Natural killer cell treated with Interleukin-12 subunit alpha and Interleukin-12 subunit beta and Interleukin-15 and Interleukin-18, amount 100 ng/mL, for 72 hours (primary cell): Measurements from ENCODE around the gene GZMM. TPM values are rescaled to one million over a fixed set of nuclear protein-coding genes. Genes with fewer than 3 reads are reported as not detected.

Experiments
- ATAC-seq, 2 donors: fragments of 150-1000 bp; cut with Tn5 transposase in 1 of 2; sonication (Bioruptor Pico), chemical (Tn5 transposase) in 1 of 2; 2 replicates each; pipeline ENCODE4 v1.10.0; 2021
- DNase-seq: peaks from one replicate; pipeline ENCODE4 v3.0.0; 2022; ENCODE audit warnings: low spot score
- H3K27ac Mint-ChIP-seq, 2 donors: 1 replicate in 1 of 2; 2 replicates in 1 of 2; pipeline ENCODE4 v1.8.0; 2022; ENCODE audit warnings: mixed read lengths in 2 of 2, mild to moderate bottlenecking in 1 of 2, moderate library complexity in 1 of 2
- H3K27me3 Mint-ChIP-seq, 2 donors: 1 replicate in 1 of 2; 2 replicates in 1 of 2; pipeline ENCODE4 v1.8.0; 2022; ENCODE audit warnings: mixed read lengths in 2 of 2
- H3K36me3 Mint-ChIP-seq: one replicate; pipeline ENCODE4 v1.8.0; 2022; ENCODE audit warnings: mixed read lengths
- H3K4me1 Mint-ChIP-seq, 2 donors: 1 replicate in 1 of 2; 2 replicates in 1 of 2; pipeline ENCODE4 v1.8.0; 2022; ENCODE audit warnings: low read depth in 2 of 2, mixed read lengths in 2 of 2, mild to moderate bottlenecking in 1 of 2
- H3K4me3 Mint-ChIP-seq: one replicate; pipeline ENCODE4 v1.8.0; 2022; ENCODE audit warnings: mixed read lengths
- H3K9me3 Mint-ChIP-seq: 2 replicates; pipeline ENCODE4 v1.8.0; 2022; ENCODE audit warnings: mixed read lengths
- total RNA-seq, 2 donors: library from RNA; stranded (reverse); gene quantifications; one replicate each; pipeline ENCODE4 v1.2.3, GENCODE V29; 2022

The GZMM gene
- total RNA-seq, 2 donors from 2014 or later: 34.5 to 49.7 TPM

DNA sequence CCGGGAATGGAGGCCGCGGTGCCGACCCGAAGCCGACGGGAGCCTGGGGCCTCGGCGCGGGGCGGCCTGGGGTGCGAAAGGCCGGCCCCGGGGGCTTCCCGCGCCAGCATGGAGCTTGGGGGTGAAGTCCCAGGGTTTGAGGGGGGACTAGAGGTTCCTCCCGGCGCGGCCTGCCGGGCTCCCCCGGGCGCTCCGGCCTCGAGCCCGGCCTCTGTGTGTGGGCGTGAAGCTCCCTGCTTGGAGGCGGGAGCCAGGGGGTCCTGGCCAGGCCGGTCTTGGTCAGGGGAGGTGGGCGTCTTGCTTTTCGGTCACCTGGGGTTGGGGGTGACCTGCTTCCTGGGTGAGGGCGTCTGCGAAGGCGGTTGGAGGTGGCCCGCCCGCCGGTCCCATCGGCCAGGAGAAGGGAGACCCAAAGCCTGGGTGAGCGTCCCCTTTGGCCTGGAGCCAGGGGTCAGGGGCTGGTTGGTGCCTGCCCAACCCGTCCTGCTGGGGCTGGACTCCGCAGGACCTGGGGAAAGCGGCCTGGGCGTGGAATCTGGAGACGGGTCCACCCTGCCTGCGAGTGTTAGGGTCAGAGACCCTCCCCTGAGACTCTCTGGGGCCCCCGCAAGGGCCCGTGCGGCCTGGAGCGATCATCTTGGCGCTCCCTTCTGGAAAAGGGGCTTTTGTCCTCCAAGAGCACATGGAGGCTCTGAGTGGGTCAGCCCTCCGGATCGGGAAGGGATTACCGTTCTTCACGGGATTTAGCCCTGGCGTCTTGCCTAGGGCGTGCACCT, 29.1 kb downstream of the GZMM start:
- no peak for DNase-seq
- Mint-ChIP-seq H3K4me3 (peak overlapping the region; percentile 91), H3K4me1 (peaks cover 28 to 32% of the 10 kb centered on the region in 2 donors), H3K27me3 (no peaks in the 10 kb centered on the region), H3K9me3 (no peaks in the 10 kb centered on the region), H3K36me3 (no peaks in the 10 kb centered on the region), H3K27ac (peak overlapping the region; percentile 60 to 91)
- peak; percentile 50 to 63 for ATAC-seq

DNA sequence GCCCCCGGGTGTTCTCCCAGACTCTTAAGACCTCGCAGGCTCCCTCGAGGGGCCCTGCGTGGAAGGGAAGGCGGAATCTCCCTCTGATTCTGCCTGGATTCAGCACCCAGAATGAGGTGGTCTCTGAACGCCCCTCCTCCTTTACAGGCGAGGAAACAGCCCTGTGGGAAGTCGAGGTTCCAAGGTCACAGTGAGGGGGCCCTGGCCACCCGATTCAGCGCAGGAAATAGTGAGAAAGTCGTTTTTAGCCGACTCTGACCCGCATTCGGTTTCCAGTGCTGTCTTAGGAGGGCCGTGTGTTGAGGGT, 29.6 kb downstream of the GZMM start:
- no peak for DNase-seq
- Mint-ChIP-seq H3K4me3 (peak overlapping the region; percentile 91), H3K27ac (peak overlapping the region; percentile 60 to 66)

DNA sequence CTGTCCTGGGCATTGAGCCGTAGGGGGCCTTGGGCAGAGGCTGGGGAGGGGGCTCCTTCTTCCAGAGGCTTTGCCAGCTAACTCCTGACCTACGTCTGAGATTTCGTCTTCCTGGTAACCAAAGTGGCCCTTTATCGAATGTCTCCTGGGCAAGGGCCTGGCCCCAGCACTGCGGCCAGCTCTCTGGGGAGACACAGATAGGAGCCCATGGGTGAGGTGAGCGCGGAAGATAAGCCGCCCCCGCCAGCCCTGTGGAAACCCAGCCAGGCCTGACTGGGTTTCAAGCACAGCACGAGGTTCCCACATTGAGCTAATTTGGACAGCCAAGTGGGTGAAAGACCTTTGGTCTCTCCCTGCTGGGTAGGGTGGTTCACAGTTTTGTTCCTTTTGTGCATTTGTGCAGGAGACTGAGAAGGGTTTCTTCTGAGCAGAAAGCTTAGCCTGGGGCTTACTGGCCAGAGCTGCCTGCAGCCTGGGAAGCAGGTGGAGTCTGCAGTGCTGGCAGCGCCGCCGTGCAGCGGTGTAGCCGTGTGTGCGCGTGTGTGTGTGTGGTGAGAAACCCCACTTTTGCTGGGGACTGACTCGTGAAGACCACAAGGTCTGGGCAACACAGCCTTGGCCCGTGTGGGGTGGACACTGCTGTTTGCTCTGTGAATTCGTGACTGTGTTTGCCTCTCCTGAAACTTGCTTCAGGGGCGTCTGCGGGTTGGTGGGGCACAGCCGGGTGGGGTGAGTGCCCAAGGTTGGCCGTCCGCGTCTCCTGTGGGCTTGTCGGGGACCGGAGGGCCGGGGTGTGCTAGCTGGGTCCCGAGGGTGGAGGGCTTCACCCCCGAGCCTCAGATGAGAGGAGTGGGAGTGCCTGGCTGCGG, 31.0 kb downstream of the GZMM start:
- ATAC-seq (no peak), DNase-seq (no peak)
- peak overlapping the region; percentile 91 for H3K4me3 Mint-ChIP-seq
- H3K36me3 Mint-ChIP-seq: no peaks in the 10 kb centered on the region
- peaks cover 28 to 32% of the 10 kb centered on the region in 2 donors for H3K4me1 Mint-ChIP-seq
- H3K27ac Mint-ChIP-seq: no peak overlapping the region
- H3K27me3 Mint-ChIP-seq: no peaks in the 10 kb centered on the region
- no peaks in the 10 kb centered on the region for H3K9me3 Mint-ChIP-seq

More for the DNA sequence above, 29.6 kb downstream of the GZMM start:
- no peaks in the 10 kb centered on the region for H3K9me3 Mint-ChIP-seq
- H3K4me1 Mint-ChIP-seq: peaks cover 28 to 32% of the 10 kb centered on the region in 2 donors
- H3K27me3 Mint-ChIP-seq: no peaks in the 10 kb centered on the region
- H3K36me3 Mint-ChIP-seq: no peaks in the 10 kb centered on the region
- ATAC-seq: no peak

DNA sequence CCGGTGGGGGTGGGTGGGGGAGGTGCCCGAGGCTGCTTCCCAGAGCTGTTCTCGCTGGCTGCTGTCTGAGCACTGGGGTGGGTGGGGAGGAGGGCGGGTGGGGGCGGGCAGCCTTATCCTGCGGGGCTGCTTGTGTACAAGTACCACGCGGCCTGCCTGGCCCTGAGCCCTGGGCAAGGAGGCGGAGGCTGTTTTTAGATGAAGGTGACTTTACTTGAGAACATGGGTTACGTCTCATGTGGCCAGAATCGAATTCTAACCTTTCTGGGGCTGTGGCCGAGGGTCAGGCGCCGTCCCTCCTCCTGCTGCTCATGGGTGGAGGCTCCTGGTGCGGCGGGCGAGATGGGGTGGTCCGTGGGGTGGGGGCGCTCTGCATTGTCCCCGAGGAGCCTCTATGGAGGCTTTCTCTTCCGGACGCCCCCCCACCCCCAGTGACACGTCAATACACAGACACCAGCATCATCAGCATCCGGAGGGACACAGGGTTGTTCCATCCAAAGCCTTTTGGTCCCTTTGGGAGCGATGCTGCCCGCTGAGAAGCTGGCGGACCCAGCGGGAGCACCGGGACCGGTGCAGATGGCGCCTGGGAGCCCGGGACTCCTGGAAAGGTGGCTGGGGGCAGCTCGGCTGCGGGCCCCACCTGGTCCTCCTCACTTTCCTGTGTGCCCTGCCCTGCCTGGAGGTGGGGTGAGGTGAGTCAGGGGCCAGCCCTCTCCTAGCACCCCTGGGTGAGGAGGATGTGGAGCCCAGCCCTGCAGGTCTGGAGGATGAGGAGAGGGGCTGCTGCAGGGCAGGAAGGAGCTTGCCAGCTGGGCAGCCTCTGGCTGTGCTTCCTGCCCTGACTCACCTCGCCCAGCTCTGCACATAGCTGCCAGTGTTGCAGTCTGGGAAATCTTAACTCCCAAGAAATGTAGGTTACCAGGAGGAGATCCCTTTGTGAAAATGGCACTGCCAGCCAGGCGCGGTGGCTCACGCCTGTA, 32.0 kb downstream of the GZMM start:
- H3K27ac Mint-ChIP-seq: no peak overlapping the region
- H3K36me3 Mint-ChIP-seq: no peaks in the 10 kb centered on the region
- H3K4me1 Mint-ChIP-seq: peaks cover 26 to 31% of the 10 kb centered on the region in 2 donors
- ATAC-seq (no peak), DNase-seq (no peak)
- H3K9me3 Mint-ChIP-seq: no peaks in the 10 kb centered on the region
- H3K4me3 Mint-ChIP-seq: no peak overlapping the region
- H3K27me3 Mint-ChIP-seq: no peaks in the 10 kb centered on the region

DNA sequence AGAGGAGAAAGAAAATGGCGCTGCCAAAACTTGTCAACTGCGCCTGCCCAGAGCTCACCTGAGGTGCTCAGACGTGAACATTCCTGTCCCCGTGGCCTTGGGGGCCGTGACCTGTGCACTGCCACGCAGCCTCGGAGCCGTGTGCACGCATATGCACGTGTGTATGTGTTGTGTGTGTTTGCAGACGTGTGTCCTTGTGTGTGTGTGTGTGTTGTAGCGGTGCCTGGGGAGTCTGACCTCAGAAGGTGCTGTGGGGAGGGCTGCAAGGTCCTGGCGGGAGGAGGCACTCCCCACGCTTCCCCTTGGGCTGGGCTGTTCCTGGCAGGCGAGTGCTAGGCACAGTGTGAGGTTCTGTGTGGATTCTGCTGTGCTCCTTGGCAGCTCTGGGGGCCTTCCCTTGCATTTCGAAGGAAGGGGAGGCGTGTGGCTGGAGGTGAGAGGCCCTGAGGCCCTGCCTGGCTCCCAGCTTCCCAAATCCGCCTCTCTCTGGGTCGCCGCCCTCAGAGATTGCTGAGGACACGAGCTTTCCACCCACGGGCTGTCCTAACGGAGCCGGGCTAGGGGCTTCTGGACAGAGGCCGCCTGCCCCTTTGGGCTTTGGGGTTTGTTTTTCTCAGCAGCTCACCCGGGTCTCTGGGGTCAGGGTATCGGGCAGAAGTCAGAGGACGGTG, 33.0 kb downstream of the GZMM start:
- H3K4me1 Mint-ChIP-seq: peaks cover 16 to 22% of the 10 kb centered on the region in 2 donors
- H3K27ac Mint-ChIP-seq: no peak overlapping the region
- H3K36me3 Mint-ChIP-seq: no peaks in the 10 kb centered on the region
- no peak overlapping the region for H3K4me3 Mint-ChIP-seq
- DNase-seq: no peak
- H3K27me3 Mint-ChIP-seq: no peaks in the 10 kb centered on the region
- no peak for ATAC-seq
- H3K9me3 Mint-ChIP-seq: no peaks in the 10 kb centered on the region

DNA sequence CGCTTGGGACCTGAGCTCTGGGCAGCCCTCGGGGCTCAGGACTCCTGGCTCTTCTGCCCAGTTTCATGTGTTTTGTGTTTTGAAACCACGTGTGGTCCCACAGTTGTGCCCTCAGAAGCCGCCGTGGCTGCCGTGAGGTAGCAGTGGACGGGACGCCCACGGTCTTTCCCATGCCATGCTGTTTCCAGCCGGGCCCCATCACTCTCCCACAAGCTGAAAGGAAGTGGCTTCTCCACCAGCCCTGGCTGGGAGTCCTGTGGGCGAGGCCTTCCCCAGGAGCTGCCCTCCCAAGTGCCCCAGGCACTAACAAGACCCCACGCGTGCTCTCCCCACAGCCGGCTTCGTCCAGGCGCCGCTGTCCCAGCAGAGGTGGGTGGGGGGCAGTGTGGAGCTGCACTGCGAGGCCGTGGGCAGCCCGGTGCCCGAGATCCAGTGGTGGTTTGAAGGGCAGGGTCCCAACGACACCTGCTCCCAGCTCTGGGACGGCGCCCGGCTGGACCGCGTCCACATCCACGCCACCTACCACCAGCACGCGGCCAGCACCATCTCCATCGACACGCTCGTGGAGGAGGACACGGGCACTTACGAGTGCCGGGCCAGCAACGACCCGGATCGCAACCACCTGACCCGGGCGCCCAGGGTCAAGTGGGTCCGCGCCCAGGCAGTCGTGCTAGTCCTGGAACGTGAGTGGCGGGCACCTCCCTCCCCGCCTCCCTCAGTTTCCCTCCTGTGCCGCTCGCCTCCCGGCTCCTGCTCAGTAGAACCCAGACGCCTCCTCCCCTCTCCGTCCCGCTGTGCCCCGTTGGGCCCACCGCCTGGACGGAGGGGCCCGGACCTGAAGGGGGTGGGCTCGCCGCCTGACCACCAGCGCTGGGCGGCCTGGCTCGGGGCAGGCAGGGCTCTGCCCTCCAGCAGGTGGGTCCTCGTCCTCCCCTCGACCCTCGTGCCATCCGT, 33.9 kb downstream of the GZMM start:
- ATAC-seq: no peak
- Mint-ChIP-seq H3K4me3 (no peak overlapping the region), H3K4me1 (peaks cover 12 to 19% of the 10 kb centered on the region in 2 donors), H3K27ac (no peak overlapping the region), H3K36me3 (no peaks in the 10 kb centered on the region), H3K9me3 (no peaks in the 10 kb centered on the region), H3K27me3 (no peaks in the 10 kb centered on the region)
- DNase-seq: no peak

DNA sequence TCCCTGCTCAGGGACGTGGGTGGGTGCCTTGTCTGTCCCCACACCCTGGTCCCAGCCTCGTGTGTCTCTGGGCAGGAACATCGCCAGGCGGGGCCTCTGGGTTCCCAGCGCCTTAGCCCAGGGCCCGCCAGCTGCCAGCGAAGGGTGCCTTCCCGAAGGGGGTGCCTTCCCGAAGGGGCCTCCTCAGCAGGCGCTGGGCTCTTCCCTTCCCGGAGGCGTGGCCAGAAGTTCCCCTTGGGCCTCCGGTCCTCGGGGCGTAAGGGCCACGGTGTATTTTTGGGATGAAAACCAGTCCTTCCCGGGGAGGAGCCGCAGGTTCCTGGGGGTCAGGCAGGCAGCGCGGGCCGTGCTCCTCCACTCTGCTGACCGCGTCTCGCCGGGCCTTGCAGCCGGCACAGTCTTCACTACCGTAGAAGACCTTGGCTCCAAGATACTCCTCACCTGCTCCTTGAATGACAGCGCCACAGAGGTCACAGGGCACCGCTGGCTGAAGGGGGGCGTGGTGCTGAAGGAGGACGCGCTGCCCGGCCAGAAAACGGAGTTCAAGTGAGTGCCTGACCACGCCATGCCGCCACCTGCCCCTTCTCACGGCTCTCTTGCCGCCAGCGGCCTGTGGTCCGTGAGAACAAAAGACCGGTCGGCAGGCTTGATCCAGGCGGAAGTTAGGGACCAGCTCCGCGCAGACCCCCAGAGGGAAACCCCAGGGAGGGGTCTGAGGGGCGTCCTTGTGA, 35.4 kb downstream of the GZMM start:
- Mint-ChIP-seq H3K36me3 (no peaks in the 10 kb centered on the region), H3K27ac (no peak overlapping the region), H3K4me3 (no peak overlapping the region), H3K4me1 (peaks cover 12 to 17% of the 10 kb centered on the region in 2 donors), H3K9me3 (no peaks in the 10 kb centered on the region), H3K27me3 (no peaks in the 10 kb centered on the region)
- no peak for DNase-seq
- no peak for ATAC-seq

DNA sequence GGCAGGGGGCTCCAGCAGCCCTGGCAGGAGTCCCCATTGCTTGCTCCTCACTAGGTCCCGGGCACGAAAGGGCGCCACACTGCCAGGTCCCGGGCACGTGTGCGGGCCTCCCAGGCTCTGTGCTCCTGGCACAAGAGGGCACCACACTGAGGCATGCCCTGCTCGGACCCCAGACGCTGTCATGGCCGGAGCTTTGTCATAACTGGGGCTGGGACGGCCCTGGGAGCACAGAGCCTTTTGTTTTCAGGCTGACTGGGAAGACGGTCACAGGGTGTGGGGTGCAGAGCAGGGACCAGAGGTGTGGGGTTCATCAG, 35.9 kb downstream of the GZMM start:
- Mint-ChIP-seq H3K4me3 (no peak overlapping the region), H3K9me3 (no peaks in the 10 kb centered on the region), H3K36me3 (no peaks in the 10 kb centered on the region), H3K4me1 (peaks cover 8 to 13% of the 10 kb centered on the region in 2 donors), H3K27ac (no peak overlapping the region), H3K27me3 (no peaks in the 10 kb centered on the region)
- DNase-seq (no peak), ATAC-seq (no peak)

DNA sequence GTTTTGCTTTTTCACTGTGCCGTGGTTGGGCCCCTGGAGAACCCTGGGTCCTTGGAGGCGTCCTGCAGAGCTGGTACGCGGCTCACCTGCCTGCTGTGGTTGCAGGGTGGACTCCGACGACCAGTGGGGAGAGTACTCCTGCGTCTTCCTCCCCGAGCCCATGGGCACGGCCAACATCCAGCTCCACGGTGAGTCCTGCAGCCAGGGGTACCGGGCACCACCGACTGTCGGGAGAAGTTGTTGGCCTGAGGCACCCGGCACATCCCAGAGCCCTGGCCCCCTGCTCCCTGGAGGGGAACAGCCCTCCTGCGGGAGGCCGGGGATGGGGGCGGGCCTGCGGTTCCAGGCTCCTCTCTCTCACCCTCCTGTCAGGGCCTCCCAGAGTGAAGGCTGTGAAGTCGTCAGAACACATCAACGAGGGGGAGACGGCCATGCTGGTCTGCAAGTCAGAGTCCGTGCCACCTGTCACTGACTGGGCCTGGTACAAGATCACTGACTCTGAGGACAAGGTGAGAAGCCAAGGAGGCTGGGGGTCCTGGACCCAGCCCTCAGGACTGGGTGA, 36.5 kb downstream of the GZMM start:
- ATAC-seq: no peak
- H3K36me3 Mint-ChIP-seq: no peaks in the 10 kb centered on the region
- H3K27ac Mint-ChIP-seq: no peak overlapping the region
- H3K27me3 Mint-ChIP-seq: no peaks in the 10 kb centered on the region
- no peak for DNase-seq
- no peak overlapping the region for H3K4me3 Mint-ChIP-seq
- peaks cover 4 to 9% of the 10 kb centered on the region in 2 donors for H3K4me1 Mint-ChIP-seq
- H3K9me3 Mint-ChIP-seq: no peaks in the 10 kb centered on the region

DNA sequence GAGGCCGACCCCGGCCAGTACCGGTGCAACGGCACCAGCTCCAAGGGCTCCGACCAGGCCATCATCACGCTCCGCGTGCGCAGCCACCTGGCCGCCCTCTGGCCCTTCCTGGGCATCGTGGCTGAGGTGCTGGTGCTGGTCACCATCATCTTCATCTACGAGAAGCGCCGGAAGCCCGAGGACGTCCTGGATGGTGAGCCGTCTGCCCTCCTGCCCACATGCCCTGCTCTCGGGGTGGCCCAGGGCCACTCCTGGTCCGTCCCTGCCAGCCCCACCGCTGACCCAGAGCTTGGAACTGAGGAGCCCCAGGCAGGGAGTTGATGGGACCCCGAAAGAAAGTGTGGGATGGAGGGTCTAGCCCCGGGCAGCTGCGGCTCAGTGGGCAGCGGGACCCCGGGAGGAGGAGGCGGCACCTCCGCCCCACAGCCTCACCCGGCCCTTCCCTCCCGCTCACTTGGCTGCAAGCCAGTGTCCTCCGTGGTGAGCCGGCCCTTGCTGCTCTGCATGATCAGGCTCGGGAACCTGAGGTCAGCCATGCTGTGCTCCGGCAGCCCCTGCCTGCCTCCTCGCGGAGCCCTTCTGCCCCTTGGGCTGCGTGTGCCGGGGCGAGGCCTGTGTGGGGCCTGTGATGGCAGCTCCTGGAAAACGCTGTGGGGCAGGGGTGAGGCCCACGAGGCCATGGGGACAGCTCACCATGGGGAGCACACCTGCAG, 37.7 kb downstream of the GZMM start:
- Mint-ChIP-seq H3K9me3 (no peaks in the 10 kb centered on the region), H3K36me3 (no peaks in the 10 kb centered on the region), H3K27ac (no peak overlapping the region), H3K4me3 (no peak overlapping the region), H3K4me1 (peaks cover 4 to 7% of the 10 kb centered on the region in 2 donors), H3K27me3 (no peaks in the 10 kb centered on the region)
- DNase-seq (no peak), ATAC-seq (no peak)

DNA sequence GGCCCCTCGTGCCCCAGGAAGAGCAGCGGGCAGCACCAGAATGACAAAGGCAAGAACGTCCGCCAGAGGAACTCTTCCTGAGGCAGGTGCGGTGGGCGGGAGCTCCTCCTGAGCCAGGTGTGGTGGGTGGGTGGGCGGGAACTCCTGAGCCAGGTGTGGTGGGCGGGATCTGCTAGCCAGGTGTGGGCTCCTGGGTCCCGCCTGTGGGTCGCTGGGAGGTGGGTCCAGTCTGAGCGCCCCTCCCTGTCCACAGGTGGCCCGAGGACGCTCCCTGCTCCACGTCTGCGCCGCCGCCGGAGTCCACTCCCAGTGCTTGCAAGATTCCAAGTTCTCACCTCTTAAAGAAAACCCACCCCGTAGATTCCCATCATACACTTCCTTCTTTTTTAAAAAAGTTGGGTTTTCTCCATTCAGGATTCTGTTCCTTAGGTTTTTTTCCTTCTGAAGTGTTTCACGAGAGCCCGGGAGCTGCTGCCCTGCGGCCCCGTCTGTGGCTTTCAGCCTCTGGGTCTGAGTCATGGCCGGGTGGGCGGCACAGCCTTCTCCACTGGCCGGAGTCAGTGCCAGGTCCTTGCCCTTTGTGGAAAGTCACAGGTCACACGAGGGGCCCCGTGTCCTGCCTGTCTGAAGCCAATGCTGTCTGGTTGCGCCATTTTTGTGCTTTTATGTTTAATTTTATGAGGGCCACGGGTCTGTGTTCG, 38.8 kb downstream of the GZMM start:
- peaks cover 0 to 3% of the 10 kb centered on the region in 2 donors for H3K4me1 Mint-ChIP-seq
- DNase-seq (no peak), ATAC-seq (no peak)
- no peak overlapping the region for H3K27ac Mint-ChIP-seq
- no peak overlapping the region for H3K4me3 Mint-ChIP-seq
- no peaks in the 10 kb centered on the region for H3K9me3 Mint-ChIP-seq
- no peaks in the 10 kb centered on the region for H3K27me3 Mint-ChIP-seq
- no peaks in the 10 kb centered on the region for H3K36me3 Mint-ChIP-seq
